Middle frontal gyrus (tissue), 1 donor: ENCODE measurements around the gene ZEB2.

Experiments used
- DNase-seq: peaks from one replicate; pipeline ENCODE4 v3.0.0-alpha.2; 2015; ENCODE audit warnings: low spot score; ENCODE audit errors: extremely low spot score

Gene ZEB2

DNA sequence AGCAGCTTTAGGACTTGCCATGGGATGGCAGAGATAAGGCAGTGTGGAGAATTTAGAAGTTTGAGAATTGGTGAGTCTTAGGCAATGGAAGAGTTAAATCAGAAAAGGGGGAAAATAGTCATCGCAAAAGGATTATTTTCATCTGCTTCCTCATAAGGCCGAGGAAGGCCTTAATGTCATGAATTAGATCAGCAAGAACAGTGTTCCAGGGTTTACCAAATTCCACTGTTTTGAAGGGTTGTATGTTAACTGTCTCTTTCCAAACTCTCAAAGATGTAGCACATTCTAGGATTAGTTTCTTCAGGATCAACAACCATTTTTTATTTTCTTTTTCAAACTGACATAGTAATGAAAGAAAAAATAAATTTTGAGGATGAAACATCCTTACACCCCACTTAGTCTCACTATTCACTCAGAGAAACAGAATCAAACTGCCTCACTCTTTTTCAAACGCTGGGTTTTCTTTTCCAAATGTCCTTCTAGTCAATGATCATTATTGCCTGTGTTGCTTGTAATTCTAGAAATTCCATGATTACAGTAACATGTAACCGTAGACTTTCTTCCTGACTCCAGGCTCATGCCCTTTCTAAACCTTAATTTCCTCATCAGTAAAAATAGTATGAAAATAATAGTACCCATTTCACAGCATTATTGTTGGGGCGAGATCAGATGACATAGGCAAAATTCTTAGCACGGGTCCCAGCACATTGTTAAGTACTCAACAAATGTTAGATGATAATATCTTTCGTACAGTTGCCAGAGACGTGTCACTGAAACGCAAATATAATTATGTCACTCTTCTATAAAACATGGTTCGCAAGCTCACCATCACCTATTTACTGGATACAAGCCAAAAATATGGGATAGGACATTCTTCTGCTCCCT is 23.6 kb downstream of the ZEB2 start:
- no peak for DNase-seq

GRCh38 chr2:144495227-144496091 is 24.5 kb downstream of the ZEB2 start:
- DNase-seq: no peak

- DNase-seq: no peak
Observed at GRCh38 chr2:144493027-144493809, 26.7 kb downstream of the ZEB2 start.

GRCh38 chr2:144490857-144491256 is 29.1 kb downstream of the ZEB2 start:
- no peak for DNase-seq

DNA sequence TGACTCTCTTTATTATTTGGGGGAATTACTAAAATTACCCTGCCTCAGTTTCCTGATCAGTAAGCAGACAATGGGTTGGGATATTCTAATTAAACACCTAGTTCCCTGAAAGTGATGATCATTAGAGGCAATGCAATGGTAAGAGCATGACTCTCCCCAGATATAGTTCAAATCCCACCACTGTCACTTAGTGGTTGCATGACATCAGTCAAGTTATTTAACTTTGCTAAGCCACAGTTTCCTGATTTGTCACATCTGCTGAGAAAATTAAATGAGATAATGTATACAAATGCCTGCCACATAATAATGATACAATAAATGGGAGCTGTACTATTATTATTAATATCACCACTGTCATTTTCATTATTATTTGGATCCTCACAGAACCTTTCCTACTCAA is 29.9 kb downstream of the ZEB2 start:
- no peak for DNase-seq

DNA sequence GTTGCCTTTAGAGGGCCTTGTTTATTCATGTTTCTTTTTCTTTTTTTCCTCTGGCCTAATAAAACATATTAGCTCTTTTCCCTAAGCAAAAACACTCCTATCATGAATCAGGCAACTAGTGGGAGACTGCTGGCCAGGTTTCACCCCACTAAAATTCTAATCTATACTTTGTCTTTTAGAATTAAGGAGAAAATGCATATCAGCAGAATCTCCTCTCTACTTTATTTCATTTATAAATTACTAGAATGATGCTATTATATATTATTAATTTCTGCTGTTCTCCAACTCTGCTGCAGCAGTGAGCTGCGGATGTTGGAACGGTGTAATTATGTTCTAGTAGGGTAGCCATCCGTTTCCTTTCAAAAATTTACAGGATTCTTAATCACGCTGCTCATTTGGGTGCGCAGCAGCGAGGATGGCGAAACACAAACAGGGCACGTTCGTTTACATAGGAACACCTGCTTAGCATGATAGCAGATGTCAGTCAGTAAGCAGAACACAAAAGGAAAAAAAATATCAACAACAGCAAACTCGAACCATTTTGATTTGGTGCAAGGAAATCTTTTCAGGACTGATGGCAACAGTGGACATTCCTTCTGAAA is 30.5 kb downstream of the ZEB2 start:
- no peak for DNase-seq

DNA sequence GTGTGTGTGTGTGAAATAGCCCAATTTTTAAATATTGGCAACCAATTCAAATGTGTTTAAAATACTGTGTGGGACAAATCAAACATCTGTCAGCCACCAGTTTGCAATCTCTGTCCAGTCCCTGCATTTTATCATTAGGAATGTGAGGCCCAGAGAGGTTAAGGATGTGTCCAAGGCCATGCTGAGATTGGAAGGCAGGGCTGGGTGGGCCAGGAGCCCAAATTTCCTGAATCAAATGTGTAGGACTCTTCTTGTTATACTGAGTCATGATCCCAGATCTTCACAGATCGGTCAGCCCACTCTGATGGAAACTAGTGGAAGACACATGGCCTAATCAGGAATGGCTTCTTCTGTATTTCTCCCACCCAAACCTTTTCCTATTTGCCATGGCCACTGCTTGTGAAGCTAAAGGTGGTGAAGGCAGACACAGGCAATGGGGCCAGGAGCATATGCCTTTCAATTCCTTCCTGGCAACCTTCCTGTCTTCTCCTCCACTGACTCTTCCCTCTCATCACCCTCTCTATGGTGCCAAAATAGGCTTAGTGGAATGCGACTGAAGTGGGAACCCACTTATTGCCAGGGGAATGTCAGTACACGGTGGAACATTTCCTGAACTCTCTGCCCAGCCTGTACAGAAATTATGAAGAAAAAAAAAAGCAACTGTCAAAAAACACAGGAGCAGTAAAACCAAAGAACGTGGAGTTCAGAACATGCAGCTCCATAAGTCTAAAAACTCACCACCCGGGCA is 35.5 kb downstream of the ZEB2 start:
- no peak for DNase-seq

- DNase-seq: no peak
Observed at GRCh38 chr2:144481666-144482065, 38.3 kb downstream of the ZEB2 start.

DNA sequence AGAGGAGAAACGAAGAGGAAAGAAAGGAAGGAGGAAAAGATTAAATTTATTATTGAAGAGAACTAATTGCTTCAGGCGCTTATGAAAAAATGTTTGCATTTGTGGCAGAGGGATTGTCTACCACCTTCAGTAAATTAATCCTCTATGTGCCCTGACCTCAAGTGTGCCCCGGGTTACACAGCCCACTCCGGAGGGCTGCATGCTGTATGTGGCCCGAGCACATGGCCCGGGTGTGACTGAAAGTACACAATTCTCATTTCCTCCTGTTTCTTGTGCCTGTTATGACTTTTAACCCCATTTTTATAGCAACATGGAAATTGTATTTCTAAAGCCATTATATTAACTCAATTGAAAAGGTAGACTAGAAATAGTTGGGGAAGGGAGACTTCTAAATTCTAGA is 38.8 kb downstream of the ZEB2 start:
- no peak for DNase-seq

- DNase-seq: no peak
Observed at GRCh38 chr2:144480285-144480684, 39.6 kb downstream of the ZEB2 start.

- no peak for DNase-seq
Observed at GRCh38 chr2:144479659-144480058, 40.3 kb downstream of the ZEB2 start.

- DNase-seq: no peak
Observed at GRCh38 chr2:144479138-144479537, 40.8 kb downstream of the ZEB2 start.

- no peak for DNase-seq
Observed at GRCh38 chr2:144477957-144478311, 42.0 kb downstream of the ZEB2 start.

DNA sequence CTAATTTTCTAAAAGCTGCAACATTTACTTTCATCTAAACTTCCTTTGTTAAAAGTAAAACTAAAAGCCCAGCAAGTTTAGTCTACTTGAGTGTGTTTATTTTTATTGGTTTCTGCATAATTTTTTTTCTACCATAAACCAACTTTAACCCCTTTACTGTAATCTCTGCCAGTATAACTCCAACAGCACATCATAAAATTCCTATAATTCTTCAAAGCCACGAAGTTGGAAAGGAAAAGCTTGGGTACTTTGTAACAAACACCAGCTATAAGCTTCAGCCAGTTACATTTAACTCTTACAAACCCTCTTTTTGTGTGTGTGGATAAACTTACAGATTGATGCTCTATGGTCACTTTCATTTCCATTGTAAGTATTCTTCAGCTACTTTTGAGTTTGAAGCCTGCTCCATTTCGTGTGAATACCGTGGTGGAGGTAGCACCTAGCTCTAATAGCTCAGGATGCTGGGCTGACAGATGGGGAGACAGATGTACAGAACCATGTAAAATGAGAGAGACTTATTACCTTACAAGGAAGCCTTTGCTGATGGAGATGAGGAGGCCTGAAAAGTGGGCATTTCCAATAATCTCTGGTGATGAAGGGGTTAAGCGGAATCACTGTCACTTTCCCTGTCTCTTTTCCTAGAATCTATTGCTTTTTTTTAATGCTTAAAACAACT is 42.5 kb downstream of the ZEB2 start:
- DNase-seq: no peak

GRCh38 chr2:144476682-144477081 is 43.2 kb downstream of the ZEB2 start:
- DNase-seq: no peak

DNA sequence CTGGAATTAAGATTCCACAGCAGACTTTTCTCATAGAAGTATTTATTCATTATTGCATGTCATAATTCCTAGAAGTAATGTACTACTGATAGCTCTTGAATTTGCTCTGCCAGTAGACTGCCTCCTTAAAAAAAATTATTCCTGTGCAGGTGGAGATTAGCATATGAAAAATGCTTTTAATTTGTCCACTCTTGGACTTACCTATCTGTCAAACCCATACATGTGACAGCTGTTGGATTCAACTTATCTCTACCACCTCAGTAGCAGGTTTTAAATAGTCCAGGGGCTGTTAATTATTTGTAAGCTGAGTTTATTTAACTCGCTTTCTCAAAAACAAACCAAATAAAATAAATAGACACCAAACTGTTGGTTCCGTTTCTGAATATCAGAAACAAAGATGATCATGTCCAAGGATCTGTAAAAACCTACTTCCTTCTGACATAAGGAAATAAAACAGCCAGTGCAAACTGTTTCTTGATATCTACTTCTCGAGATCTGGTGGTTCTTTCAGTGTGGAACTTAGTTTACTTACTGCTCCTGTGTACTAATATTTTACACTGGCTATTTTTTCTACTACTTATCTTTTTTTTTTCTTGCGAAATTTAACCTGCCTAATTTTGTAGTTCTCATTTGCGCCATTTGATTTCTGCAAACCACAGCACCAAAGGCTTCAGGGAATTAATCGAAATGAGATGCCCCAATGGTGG is 44.2 kb downstream of the ZEB2 start:
- no peak for DNase-seq

- DNase-seq: no peak
Observed at GRCh38 chr2:144475044-144475443, 44.9 kb downstream of the ZEB2 start.

GRCh38 chr2:144474017-144474416 is 45.9 kb downstream of the ZEB2 start:
- DNase-seq: no peak

- DNase-seq: no peak
Observed at GRCh38 chr2:144472911-144473310, 47.0 kb downstream of the ZEB2 start.
